ENCODE measurements around the gene NCK1.
"Not testable (repeated sequence)": the region's sequence is repeated elsewhere in the genome, so short reads cannot be mapped to it uniquely, and the experiment has no call there.

NCK1 gene

DNA sequence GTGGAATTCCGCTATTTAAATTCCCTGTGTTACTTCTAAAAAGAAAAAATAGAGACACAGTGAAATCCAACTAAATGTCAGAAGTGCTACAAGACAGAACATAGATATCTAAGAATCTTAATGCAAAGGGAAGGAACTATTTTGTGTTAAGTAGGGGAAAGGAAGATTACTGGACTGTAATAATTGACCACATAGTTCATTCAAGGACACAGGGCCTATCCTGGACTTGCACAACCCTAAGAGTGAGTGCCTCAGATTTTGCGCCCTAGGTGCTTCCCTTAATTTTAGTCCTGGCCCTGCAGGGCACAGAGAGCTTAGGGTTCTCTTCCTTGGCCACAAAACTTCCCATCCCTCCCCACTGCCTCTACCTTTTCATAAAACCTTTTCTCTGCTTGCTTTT lies 92.2 kb downstream of the NCK1 start:
- no peak for DNase-seq

DNA sequence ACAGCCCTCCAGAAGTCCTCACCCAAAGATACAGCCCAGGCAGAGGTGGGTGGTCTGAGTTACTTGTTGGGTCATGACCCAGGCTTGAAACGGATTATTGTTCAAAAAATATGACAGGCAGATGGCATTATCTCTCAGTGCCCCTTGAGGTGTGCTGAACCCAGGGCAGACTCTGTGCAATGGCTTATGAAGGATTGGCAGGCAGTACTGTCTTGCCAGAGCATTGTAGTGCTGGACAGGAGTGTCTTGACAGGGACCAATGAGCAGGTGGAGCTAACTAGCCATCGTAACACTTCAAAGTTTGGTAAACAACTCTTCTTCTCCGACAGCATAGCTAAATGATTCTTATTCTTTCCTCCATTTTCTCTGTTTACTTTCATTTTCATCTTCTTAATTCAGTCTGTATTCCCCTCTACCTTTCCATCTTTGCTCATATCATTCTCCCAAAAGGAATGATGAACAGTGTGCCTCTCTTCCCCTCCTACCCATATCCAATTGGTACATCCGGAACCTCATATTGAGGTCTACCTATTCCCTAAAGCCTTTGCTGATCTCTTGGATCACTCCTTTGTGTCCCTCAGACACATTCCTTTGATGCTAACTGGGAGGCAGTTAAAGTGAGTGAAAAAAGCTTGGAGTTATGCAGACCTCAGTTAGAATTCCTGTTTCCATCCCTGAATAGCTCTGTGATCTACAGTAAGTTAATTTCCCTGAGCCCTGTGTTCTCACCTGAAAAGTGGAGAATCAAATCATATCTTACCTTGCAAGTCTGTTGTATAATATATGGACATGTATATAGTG lies 93.2 kb downstream of the NCK1 start:
- DNase-seq: no peak

DNA sequence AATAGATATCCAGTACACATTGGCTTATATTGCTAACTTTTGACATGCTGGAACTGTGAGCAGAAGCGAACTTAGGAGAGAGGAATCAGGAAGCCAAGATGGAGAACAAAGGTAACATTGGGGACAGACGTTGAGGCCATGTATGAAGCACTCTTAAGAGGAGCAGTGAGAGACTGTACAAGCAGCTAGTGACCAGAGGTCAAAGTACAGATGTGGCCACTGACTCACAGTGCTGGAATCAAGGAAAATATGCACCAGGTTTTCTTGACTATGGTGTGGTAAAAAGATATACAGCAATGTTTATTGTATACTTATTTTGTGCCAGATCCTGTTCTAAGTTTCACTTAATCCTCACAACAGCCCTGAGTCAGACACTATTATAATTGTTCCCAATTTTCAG lies 93.8 kb downstream of the NCK1 start:
- no peak for DNase-seq

DNA sequence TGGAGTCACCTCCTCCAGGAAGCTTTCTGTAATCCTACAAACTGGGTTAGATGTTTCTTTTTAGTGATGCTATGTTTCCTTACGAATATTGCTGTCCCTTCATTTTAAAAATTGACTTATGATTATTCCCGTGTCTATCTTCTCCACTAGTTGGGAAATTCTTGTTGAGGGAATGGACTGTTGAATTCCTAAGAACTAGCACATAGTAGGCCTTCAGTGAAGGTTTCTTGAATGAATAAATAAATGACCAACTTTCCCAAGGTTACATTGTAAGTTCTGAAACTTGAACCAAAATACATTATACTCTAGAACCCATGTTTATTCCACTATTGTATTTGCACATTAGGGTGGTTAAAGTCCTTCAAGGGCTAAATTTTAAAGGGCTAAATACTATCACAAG lies 95.0 kb downstream of the NCK1 start:
- DNase-seq: no peak

DNA sequence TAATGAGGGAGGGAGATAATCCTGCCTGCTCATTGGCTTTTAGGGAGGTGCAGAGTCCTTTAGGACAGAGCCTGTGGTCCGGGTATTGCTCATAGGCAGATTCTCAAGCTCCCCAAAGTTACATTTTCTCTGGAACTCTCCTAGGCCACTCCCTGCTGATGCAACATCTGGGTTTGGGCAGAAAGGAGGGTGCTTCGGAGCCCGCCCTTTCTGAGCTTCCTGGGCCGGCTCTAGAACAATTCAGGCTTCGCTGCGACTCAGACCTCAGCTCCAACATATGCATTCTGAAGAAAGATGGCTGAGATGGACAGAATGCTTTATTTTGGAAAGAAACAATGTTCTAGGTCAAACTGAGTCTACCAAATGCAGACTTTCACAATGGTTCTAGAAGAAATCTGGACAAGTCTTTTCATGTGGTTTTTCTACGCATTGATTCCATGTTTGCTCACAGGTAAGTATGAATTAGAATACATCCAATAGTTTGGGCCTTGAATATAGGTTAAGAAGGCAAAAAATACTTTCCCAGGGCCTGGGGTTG lies 95.8 kb downstream of the NCK1 start, which contains the start of gene IL20RB:
TSS of gene IL20RB (plus strand) at position 233 of the 538 bp plus-strand sequence. CDS start at position 364, 131 bp downstream.
- DNase-seq: no peak

DNA sequence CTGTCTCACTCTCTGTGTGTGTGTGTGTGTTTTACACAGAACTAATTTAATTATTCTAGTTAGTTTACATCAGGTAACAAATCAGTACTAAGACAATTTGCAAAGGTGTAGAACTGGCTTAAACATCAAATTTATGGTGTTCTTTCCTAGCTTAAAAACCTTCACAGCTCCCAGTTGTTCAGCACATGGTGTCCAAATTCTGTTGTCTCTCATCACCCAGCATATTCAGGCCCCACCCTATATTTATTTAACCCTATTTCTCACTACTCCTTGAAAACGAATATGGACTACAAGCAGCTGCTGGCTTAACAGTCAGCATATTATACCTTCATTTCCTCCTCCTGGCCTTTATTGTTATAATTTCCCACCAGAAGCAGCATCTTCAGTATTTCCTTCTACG lies 96.9 kb downstream of the NCK1 start:
- no peak for DNase-seq

DNA sequence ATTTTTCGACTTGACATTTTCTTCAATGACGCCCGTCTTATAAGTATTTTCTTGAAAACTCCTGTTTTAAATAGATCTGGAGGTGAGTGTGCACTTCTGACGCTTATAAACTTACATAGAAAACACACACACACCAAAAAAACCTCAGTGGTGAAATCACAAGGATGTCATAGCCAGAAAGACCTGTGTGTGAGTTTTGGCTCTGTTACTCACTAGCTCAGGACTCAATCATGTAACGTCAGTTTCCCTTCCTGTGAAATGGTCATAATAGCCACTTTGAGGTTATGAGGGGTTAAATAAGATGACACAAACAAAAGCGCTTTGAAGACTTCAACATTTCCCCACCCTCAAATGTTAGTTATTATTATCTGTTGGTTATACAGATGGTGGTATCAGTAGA lies 97.6 kb downstream of the NCK1 start:
- DNase-seq: no peak

DNA sequence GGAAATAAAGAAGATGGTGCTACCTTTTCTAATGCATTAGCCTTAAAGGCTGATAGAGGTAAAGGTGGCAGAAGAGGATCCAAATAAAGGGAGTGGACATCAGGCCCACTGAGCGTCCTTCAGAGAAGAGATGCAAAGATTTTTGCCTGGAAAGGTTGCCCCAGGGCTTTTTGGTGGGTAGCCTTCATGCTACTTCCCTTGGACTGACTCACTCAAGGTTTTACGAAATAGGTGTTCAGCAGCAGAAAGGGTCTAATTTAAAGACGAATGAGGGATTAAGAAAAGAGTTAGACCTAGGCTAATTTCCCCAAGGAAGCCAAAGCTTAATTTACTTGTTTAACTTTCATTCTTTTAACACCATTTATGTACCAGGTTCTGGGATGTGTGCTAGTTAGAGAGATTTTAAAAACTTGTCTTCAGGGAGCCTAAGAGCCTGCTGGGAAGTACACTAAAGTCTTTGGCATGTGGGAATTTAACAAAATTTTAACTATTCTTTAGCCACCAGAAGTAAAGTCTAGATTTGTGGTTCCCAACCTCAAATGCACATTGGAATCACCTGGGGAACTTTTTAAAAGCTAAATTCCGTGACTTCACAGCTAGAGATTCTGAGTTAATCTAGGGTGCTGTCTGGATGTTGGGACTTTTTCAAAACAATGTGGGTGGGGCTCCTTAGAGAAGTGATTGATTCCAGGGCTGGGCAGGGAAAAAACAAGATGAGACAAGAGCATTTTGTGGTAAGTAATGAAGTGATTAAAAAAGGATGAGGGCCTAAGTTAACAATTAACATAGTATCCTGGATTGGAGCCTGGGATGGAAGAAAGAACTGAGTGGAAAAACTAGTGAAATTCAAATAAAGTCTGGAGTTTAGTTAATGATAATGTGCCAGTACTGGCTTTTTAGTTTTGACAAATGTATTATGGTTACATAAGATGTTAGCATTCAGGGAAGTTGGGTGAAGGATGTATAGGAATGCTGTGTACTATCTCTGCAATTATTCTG lies 99.1 kb downstream of the NCK1 start:
- DNase-seq: no peak

DNA sequence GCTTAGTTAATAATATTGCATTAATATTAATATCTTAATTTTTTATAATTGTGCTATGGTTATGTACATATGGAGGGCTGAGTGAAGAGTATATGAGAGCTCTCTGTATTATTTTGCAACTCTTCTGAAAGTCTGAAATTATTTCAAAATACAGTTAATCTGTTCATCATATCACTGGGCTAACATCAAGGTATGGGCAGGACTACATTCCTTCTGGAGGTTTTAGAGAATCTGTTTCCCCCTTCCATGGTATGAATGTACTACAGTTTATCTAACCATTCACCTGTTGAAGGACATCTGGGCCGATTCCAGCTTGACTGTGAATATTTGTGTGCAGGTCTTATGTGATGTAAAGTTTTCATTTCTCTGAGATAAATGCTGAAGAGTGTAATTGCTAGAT lies 100.9 kb downstream of the NCK1 start:
- DNase-seq: no peak

DNA sequence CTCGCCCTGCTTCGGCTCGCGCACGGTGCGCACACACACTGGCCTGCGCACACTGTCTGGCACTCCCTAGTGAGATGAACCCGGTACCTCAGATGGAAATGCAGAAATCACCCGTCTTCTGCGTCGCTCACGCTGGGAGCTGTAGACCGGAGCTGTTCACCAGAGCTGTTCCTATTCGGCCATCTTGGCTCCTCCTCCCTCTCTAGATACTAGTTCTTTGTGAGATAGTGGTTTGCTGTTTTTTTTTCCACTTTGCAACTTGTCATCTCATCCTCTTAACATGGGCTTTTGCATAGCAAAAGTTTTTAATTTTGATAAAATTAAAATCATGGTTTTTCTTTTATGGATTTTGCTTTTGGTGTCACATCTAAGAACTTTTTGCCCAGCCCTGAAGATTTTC lies 107.5 kb downstream of the NCK1 start:
- not testable (repeated sequence) for DNase-seq

DNA sequence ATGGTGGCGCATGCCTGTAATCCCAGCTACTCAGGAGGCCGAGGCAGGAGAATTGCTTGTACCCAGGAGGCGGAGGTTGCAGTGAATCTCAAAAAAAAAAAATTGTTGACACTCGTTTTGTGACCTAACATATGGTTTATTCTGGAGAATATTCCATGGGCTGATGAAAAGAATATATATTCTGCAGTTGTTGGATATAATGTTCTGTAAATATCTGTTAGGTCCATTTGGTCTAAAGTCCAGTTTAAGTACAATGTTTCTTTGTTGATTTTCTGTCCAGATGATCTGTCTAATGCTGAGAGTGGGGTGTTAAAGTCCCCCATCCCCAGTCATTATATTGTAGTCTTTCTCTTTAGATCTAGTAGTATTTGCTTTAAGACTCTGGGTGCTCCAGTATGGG lies 111.3 kb downstream of the NCK1 start:
- DNase-seq: no peak

DNA sequence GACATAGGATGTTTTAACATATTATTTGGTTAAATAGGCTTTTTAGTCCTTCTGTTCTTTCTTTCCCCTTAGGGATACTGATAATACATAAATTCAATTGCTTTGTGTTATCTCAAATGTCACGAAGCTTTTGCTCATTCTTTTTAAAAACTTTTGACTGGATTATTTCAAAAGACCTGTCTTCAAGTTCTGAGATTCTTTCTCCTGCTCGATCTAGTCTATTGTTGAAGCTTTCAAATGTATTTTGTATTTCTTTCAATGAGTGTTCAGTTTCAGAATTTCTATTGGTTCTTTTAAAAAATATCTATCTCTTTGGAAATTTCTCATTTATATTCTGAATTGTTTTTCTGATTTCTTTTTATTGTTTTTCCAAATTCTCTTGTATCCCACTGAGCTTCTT lies 112.7 kb downstream of the NCK1 start:
- DNase-seq: no peak

DNA sequence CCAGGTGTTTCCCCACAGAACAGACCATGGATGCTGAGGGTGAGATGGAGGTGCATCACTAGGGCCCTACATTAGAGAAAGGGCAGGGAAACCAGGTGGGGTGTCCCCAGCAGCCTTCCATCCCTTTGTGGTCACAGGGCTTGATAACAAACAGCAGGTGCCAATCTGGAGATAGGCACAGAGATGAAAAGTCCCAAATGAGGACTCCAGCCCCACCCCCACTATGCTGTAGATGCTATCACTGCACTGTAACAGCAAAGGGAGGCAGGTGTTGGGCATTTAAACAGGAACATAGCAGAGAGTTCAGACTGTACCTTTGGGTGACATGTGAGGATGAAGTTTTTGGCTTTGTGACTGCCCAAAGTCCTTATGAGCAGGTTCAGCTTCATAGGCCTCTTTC lies 117.2 kb downstream of the NCK1 start:
- no peak for DNase-seq

DNA sequence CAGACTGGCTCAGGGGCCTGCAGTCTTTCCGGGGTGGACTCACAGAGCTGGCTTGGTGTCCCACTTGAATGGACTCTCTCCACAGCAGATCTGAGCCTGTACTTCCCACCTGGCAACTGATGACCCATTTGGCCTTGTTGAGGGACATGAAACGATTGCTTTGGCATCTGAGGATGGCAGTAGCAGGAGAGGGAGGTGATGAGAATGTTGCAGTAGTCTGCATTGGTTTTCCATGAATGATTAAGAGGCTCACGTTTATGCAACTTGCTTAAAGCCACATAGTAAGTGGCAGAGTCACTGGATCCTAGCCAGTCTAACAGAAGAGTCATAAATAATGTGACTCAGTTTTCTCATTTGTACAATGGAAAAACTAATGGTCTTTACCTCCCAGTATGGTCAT lies 117.7 kb downstream of the NCK1 start:
- no peak for DNase-seq

DNA sequence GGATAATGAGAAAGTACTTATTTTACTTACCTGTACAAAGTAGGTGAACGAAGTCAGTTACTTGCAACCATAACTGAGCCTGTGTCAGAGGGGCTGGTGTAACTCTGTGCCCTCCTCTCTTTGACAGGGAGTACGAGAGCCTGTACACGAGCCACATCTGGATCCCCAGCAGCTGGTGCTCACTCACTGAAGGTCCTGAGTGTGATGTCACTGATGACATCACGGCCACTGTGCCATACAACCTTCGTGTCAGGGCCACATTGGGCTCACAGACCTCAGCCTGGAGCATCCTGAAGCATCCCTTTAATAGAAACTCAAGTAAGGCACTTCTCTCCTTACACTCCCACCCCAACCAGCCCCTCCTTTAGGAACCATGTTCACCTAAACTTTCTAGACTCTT lies 120.0 kb downstream of the NCK1 start:
- no peak for DNase-seq

DNA sequence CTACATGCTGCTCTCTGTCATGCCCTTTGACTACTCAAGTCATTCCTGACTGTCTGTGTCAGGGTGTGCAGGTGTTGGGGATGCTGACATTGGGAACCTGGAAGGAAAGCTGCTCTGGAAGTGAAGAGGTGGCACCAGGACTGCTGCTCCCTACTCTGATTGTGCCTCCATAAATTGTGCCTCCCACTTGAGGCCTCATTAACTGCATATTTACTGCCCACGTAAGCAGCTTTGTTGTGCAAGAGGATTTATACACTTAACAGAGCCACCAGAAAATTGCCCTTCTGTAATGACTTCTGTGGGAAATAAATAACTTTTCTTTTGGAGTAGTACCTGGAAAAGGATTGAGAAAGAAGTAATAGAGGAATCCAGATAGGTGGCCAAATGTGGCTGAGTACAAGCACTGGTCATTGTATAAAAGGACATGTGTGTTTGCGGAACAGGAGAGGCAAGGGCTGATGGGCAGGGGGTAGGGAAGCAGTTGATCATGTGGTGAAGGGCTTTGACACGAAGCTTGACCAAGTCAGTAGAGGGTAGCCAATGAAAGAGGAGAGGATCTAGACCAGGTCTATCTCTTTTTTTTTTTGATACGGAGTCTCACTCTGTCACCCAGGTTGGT lies 120.6 kb downstream of the NCK1 start:
- DNase-seq: no peak

DNA sequence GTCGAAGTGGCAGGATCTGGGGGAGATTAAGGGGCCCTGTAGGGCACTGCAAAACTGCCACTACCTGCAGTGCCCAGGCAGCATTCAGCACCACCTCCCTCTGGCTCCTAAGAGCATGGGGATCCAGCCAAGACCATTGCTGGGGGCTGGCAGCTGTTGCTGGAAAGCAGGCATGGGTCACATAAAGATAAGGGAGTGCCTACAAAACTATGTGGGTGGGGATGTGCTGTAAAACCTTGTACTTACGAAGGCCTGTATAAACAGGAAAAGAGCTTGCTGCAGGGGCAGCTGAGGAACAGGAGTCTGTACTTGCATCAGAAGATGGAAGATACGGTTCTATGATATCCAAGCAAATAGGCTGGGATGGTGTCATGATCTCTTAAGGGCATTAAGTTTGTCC lies 122.8 kb downstream of the NCK1 start:
- DNase-seq: no peak

DNA sequence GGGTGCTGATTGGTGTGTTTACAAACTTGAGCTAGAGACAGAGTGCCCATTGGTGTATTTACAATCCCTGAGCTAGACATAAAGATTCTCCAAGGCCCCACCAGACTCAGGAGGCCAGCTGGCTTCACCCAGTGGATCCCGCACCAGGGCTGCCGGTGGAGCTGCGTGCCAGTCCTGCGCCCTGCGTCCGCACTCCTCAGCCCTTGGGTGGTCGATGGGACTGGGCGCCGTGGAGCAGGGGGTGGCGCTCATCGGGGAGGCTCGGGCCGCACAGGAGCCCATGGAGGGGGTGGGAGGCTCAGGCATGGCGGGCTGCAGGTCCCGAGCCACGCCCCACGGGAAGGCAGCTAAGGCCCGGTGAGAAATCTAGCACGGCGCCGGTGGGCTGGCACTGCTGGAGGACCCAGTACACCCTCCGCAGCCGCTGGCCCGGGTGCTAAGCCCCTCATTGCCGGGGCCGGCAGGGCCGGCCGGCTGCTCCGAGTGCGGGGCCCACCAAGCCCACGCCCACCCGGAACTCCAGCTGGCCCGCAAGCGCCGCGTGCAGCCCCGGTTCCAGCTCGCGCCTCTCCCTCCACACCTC lies 125.5 kb downstream of the NCK1 start:
- DNase-seq: not testable (repeated sequence)

DNA sequence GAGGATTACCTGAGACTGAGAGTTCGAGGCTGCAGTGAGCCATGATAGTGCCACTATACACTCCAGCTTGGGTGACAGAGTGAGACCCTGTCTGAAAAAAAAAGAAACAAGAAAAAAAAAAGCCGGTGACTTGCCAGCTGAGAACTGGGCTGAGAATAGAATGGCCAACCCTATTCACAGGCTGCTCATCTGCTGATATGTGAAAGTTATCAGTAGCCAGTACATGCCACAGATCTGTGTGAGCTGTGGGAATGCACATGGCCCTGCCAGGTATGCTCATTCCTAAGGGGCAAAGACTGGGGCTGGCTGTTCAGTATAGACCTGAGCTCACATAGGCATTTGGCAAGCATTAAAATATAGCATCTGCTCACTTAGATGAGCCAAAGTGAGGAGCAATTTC lies 126.6 kb downstream of the NCK1 start:
- no peak for DNase-seq

DNA sequence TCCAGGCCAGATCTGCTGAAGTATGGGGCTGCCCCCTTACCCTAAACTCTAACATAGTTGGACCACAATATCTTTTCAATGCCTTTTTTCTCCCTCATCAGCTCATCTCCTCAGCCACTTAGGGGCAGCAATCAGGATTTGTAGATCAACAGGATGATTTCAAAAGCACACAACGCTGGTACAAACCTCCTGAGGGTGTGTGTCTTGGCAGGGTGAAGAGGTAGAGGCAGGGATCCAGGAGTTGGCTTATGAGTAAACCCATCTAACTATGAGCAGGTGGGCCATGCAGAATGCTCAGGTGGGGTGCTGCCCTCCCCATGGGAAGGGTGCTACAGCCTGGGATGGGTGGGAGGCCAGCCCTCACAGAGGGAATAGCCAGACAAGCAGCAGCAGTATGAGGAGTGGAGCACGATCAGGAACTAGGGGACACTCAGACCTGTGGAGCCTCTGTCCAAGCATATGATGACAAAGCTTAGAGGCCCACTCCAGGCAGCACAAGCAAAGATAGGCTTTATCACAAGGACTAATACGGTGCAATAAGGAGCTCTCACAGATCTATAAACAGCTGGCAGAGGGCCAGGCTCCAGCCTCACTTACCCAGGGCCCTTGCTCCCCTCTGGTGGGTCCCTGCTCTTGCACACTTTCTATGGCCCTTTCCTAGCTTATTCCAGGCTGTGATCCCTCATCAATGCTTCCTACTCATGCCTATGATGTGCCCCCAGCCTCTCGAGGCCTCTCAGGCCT lies 127.9 kb downstream of the NCK1 start:
- DNase-seq: no peak

DNA sequence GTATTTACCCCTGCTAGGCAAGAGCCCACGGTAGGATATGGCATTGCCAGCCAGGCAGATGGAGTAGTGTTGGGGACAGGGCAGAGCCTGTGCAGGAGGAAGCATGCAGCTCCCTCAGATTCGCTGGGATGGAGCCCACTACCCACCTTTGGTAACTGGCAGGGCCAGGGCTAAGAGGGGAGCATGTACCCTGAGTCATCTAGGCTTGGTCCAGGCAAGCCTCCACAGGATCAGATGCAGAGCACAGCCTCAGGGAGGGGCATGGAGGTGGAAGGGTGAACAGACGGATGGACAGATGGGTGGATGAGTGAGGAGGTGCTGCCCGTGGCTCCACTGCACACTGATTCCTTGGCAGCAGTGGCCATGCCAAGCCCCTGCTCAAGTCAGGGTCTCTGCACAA lies 128.8 kb downstream of the NCK1 start:
- no peak for DNase-seq

DNA sequence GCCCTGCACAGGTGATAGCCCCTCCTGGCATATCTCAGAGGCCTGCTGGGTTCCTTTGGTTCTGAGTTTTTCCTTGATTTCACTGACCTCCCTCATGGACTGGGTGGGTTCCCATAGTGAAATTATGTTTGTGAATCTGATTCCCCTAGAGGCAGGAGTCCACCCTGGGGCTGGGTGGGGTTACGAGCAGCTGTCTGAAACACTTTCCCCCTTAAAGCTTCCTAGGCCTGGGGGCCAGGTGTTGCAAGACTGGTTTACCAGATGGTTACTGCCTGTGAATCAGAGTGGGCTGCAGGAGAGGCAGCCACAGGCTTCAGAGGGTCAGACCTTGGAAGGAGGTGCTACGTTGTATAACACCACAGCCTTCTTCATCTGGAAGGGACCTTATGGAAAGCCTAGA lies 130.1 kb downstream of the NCK1 start:
- DNase-seq: no peak

Measured in activated CD4-positive, CD25-positive, alpha-beta regulatory T cell treated with anti-CD3 and anti-CD28 coated beads, Interleukin-2, amount 50 U/mL, for 72 hours (primary cell).